ENCODE measurements around the gene AGAP9. TPM values are rescaled to one million over a fixed set of nuclear protein-coding genes. Genes with fewer than 3 reads are reported as not detected.
"Not testable (repeated sequence)": the region's sequence is repeated elsewhere in the genome, so short reads cannot be mapped to it uniquely, and the experiment has no call there.

Gene AGAP9
- total RNA-seq (1 to 10 TPM; 3.3 to 4.6 (median 4.0) TPM), polyA plus RNA-seq (4.9 TPM)
- long read RNA-seq, donor 1, result 0 reads
- long read RNA-seq, donor 2, partial matches to known transcripts, result 0 of 1 reads
- long read RNA-seq, donor 2, other reads (novel, unspliced or antisense), result 1 of 1 reads
- long read RNA-seq, donor 3, partial matches to known transcripts, result 2 of 2 reads
- long read RNA-seq, donor 3, other reads (novel, unspliced or antisense), result 0 of 2 reads
- long read RNA-seq, donor 4, result 0 reads

DNA sequence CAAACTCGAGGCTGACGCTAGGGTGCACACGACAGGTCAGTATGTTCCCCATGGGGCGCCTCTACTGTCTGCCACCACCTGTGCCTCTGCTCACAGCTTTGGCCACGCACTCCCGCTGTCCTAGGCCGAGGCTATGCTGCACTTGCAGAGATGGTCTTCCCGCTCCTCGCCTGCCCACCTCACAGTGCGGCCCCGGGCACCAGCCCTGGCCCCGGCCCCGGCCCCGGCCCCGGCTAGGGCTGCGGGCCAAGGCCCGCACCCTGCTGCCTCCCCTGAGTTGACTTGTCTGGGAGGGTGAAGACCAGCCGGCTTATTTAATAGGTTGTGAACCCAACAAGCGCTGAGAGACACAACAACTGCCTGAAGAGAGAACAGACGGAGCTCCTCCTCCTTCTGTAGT lies at the start of gene AGAP9:
Gene AGAP9 (minus strand): TSS at position 164 of the 400 bp plus-strand sequence. CDS start 112 bp downstream, at position 52.
- H3K4me3 ChIP-seq (ENCODE audit: low read length); H3K4me1 ChIP-seq (ENCODE audit: control insufficient read depth, insufficient read depth, low read length); H3K9me3 ChIP-seq (ENCODE audit: control insufficient read depth, low read length); DNase-seq; H3K27ac ChIP-seq (ENCODE audit: low read length); ATAC-seq; intact Hi-C loops (cut with DNase I); H3K27me3 ChIP-seq (ENCODE audit: control insufficient read depth, insufficient read depth): not testable (repeated sequence)
- WGBS, result no CpG with 5 or more reads among the region's 20 CpGs

DNA sequence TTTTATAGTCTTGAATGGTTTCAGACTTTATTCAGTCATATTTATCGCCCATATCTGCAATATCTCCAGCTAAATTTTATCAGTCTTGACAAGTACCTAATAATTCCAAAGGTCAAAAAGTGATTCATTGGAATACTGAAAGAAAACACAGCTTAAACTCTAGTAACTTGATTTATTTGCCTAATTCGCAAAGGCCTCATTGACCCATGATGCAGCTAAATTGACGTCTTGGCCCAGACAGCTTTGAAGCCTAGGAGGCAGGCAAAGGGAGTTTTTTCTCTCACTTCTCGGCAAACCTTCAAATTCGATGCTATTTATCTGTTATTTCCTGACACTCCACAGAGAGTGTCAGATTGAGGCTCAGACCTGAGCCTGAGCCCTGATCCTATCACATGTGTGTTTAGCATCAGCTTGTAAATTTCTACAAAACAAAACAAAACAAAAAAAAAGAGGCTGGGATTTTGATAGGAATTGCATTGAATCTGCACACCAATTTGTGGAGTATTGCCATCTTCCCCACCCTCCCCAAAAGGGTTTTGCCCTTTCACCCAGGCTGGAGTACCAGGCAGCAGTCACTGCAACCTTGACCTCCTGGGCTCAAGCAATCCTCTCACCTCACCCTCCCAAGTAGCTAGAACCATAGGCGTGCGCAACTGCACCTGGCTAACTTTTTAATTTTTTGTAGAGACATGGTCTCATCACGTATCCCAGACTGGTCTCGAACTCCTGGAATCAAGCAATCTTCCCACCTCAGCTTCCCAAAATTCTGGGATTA lies 47.9 kb upstream of the AGAP9 start:
- H3K4me3 ChIP-seq (ENCODE audit: low read length); ATAC-seq; H3K27ac ChIP-seq (ENCODE audit: low read length); H3K9me3 ChIP-seq (ENCODE audit: control insufficient read depth, low read length); DNase-seq; H3K27me3 ChIP-seq (ENCODE audit: control insufficient read depth, insufficient read depth); intact Hi-C loops (cut with DNase I); H3K4me1 ChIP-seq (ENCODE audit: control insufficient read depth, insufficient read depth, low read length): not testable (repeated sequence)
- WGBS, result 84% methylated on average over 7 of the region's 9 CpGs

DNA sequence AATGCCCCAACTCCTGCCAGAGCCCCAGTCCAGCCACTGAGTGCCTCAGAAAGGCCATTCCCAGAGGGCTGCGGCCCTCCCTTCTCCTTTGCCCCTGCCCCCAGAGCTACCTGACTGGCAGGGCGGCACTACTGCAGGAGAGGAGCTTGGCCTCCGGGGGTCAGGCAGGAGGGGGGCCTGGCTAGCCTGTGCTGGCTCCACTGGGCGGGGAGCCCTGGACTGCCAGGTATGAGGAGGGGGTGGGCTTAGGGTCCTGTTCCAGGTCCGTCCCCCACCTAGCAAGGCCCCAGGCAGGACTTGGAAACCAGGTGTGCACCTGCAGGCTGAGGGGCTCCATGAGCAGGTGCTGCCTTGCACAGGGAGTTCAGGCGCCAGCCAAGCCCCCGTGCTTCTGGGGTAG lies 43.3 kb upstream of the AGAP9 start:
- H3K4me3 ChIP-seq (ENCODE audit: low read length); H3K27ac ChIP-seq (ENCODE audit: low read length); DNase-seq; H3K9me3 ChIP-seq (ENCODE audit: control insufficient read depth, low read length); H3K4me1 ChIP-seq (ENCODE audit: control insufficient read depth, insufficient read depth, low read length); H3K27me3 ChIP-seq (ENCODE audit: control insufficient read depth, insufficient read depth); intact Hi-C loops (cut with DNase I): not testable (repeated sequence)
- WGBS, result 90% methylated on average over 2 of the region's 7 CpGs
- peak in 1 of 2 donors; percentile 35 for ATAC-seq

DNA sequence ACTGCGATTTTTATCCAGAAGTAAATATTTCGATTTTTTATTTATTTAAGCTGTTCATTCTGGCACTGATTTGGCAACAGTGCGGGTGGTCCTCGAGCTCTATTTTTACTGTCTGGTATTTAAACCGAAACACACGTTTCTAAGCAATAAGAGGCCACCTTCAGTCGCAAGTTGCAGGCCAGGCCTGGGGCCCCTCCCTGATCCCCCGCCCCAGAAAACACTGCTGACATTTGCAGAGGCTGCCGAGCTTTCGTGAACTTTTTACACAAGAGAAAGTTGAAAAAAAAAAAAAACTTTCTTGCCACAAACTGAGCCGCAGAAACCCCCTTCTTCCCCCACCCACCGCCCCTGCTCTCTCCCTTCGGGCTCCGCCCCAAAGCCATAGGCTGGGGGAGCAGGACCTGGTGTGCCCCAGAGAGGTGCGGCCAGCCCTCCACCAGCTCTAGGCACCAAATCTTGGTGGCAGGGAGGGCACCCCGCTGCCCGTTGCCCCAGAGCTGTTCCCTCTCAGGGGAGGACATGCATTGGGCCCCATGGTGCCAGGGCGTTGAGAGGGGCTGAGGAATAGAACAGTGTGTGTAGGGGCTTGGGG lies 42.8 kb upstream of the AGAP9 start:
- DNase-seq; H3K27ac ChIP-seq (ENCODE audit: low read length); H3K27me3 ChIP-seq (ENCODE audit: control insufficient read depth, insufficient read depth); H3K4me3 ChIP-seq (ENCODE audit: low read length); H3K9me3 ChIP-seq (ENCODE audit: control insufficient read depth, low read length); H3K4me1 ChIP-seq (ENCODE audit: control insufficient read depth, insufficient read depth, low read length); intact Hi-C loops (cut with DNase I): not testable (repeated sequence)
- 79% methylated on average over 14 of the region's 18 CpGs for WGBS
- ATAC-seq, result peak in 1 of 2 donors; percentile 9

DNA sequence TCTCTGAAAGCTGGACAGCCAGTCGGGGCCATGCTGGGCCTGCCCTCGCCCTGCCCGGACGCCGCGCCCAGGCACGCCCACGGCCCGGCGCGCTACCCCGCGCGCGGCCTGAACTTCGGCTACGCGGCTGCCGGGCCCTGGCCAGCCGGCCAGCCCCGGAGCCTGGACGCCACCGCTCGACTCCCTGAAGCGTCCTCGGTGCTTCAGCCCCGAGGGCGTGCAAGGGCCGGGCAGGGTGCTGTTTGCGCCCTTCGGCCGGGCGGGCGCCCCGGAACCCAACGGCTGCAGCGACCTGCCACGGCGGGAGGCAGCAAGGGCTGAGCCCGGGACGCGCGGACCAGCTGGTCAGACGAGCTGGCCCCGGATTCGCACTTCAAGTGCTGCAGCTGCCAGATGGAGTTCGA lies 42.1 kb upstream of the AGAP9 start:
- WGBS, result 75% methylated on average over 47 of the region's 47 CpGs
- H3K9me3 ChIP-seq (ENCODE audit: control insufficient read depth, low read length); H3K27me3 ChIP-seq (ENCODE audit: control insufficient read depth, insufficient read depth); intact Hi-C loops (cut with DNase I); H3K4me3 ChIP-seq (ENCODE audit: low read length); H3K4me1 ChIP-seq (ENCODE audit: control insufficient read depth, insufficient read depth, low read length); H3K27ac ChIP-seq (ENCODE audit: low read length): not testable (repeated sequence)
- DNase-seq (peak in 2 of 3 donors; percentile 35 to 50), ATAC-seq (peak in 1 of 2 donors; percentile 52)

DNA sequence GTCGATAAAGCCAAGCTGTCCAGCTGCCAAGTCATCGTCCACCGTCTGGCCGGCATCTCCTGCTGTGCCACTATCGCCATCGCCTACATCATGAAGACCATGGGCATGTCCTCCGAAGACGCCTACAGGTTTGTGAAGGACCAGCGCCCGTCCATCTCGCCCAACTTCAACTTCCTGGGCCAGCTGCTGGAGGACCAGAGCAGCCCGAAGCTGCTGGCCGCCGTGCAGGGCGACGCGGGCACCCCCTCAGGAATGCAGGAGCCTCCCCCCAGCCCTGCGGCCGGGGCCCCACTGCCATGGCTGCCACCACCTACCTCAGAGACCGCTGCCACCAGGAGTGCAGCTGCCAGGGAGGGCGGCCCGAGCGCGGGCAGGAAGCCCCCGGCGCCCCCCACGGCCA lies 41.5 kb upstream of the AGAP9 start:
- H3K27ac ChIP-seq (ENCODE audit: low read length); H3K9me3 ChIP-seq (ENCODE audit: control insufficient read depth, low read length); ATAC-seq; H3K27me3 ChIP-seq (ENCODE audit: control insufficient read depth, insufficient read depth); intact Hi-C loops (cut with DNase I); H3K4me1 ChIP-seq (ENCODE audit: control insufficient read depth, insufficient read depth, low read length); H3K4me3 ChIP-seq (ENCODE audit: low read length): not testable (repeated sequence)
- DNase-seq, result peak in 1 of 3 donors; percentile 34
- 97% methylated on average over 17 of the region's 27 CpGs for WGBS

DNA sequence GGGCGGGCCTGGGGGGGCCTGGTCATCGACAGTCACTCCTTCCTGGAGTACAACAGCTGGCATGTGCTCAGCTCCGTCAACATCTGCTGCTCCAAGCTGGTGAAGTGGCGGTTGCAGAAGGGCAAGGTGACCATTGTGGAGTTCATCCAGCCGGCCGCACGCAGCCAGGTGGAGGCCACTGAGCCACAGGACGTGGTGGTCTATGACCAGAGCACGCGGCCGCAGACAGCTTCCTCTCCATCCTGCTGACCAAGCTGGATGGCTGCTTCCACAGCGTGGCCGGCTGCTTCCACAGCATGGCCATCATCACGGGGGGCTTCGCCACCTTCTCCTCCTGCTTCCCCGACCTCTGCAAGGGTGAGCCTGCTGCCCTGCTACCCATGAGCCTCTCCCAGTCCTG lies 40.9 kb upstream of the AGAP9 start:
- H3K27me3 ChIP-seq (ENCODE audit: control insufficient read depth, insufficient read depth); DNase-seq; intact Hi-C loops (cut with DNase I); H3K4me3 ChIP-seq (ENCODE audit: low read length); H3K4me1 ChIP-seq (ENCODE audit: control insufficient read depth, insufficient read depth, low read length); H3K27ac ChIP-seq (ENCODE audit: low read length); H3K9me3 ChIP-seq (ENCODE audit: control insufficient read depth, low read length); ATAC-seq: not testable (repeated sequence)
- 93% methylated on average over 7 of the region's 16 CpGs for WGBS

DNA sequence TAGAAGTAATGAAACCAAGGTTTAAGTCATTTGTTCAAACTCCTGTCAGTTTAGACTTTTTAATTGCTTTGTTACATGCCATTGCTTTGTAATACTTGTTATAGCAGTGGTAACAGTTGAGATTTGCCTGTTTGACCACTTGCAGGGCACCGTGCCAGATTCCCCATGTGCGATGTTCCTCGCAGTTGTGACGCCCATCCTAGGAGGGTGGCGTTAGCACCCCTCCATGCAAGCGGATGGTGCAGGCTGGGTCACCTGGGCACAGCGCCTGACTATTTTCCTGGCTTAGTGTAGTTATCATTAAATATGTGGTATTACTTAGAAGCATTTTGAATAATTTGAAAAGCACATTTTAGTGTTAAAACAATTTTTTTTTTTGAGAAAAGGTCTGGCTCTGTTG lies 37.0 kb upstream of the AGAP9 start:
- DNase-seq, result peak in 1 of 3 donors; percentile 25
- H3K27me3 ChIP-seq (ENCODE audit: control insufficient read depth, insufficient read depth); H3K4me1 ChIP-seq (ENCODE audit: control insufficient read depth, insufficient read depth, low read length); H3K9me3 ChIP-seq (ENCODE audit: control insufficient read depth, low read length); H3K4me3 ChIP-seq (ENCODE audit: low read length); intact Hi-C loops (cut with DNase I); H3K27ac ChIP-seq (ENCODE audit: low read length): not testable (repeated sequence)
- 65% methylated on average over 7 of the region's 7 CpGs for WGBS
- peak in 1 of 2 donors; percentile 28 for ATAC-seq

DNA sequence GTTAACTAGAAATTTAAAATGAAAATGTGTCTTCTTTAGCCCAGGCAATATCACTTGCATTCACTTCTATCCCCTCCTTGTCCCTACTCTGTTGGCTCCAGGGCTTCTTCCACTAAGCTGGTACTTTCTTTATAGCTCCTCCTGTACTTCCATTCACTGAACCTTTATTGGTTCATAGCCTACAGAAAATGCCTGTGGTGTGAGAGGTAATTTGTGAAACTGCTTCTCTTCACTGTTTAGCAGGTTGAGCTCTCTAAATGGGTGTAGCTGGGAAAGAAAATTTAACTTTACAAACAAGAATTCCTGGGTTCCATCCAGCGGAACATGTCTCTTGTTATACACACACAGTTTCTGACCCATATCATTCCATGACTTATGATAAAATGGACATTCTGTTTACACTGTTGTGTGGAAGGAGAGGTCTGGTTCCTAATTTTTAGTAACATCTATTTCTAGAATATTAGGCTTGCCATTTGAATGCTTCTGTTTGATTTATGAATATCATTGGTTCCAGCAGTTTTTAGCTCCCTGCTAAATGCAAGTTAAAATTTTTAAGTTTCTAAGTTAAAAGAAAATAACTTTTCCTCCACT lies 36.4 kb upstream of the AGAP9 start:
- ATAC-seq; intact Hi-C loops (cut with DNase I); DNase-seq; H3K4me1 ChIP-seq (ENCODE audit: control insufficient read depth, insufficient read depth, low read length); H3K27me3 ChIP-seq (ENCODE audit: control insufficient read depth, insufficient read depth); H3K4me3 ChIP-seq (ENCODE audit: low read length); H3K9me3 ChIP-seq (ENCODE audit: control insufficient read depth, low read length); H3K27ac ChIP-seq (ENCODE audit: low read length): not testable (repeated sequence)
- 93% methylated on average over 1 of the region's 1 CpG for WGBS

DNA sequence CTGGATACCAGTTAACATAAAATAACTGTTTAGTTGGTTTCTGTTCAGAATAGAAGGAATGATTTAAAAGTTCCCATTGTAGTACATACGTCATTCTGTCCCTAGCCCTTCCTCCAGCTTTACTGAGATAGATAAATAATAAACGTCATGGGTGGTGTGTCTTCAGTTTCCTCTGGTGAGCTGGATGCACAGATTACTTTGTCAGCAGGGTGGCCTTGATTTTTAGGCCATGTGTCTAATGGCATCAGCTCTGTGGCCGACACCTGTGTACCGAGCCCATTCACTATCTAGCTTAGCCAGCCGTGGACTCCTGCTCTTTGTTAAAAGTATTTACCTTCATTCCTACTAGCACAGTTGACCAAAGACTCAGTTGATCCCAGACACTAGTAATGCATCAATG lies 34.7 kb upstream of the AGAP9 start:
- H3K4me1 ChIP-seq (ENCODE audit: control insufficient read depth, insufficient read depth, low read length); ATAC-seq; intact Hi-C loops (cut with DNase I); H3K9me3 ChIP-seq (ENCODE audit: control insufficient read depth, low read length); H3K4me3 ChIP-seq (ENCODE audit: low read length); DNase-seq; H3K27ac ChIP-seq (ENCODE audit: low read length); H3K27me3 ChIP-seq (ENCODE audit: control insufficient read depth, insufficient read depth): not testable (repeated sequence)
- 69% methylated on average over 5 of the region's 5 CpGs for WGBS

DNA sequence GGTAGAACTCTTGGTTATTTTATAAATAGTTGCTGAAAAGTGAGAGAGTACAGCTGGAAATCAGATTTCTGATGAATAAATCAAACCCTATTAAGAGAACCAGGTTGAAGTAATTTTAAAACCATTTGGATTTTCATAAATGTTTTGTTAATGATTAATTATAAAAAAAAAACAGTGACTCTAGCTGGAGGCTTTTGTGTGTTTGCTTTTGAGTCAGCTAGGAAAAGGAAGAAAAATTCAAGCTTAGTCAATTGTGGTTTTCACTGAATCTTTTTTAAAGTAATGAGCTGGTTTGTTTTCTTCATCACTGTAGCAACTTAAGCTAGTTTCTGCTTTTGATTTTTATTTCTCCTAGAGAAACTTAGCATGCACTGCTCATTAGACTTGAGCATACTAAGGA lies 34.2 kb upstream of the AGAP9 start:
- intact Hi-C loops (cut with DNase I); ATAC-seq; DNase-seq; H3K27ac ChIP-seq (ENCODE audit: low read length); H3K9me3 ChIP-seq (ENCODE audit: control insufficient read depth, low read length); H3K27me3 ChIP-seq (ENCODE audit: control insufficient read depth, insufficient read depth); H3K4me1 ChIP-seq (ENCODE audit: control insufficient read depth, insufficient read depth, low read length); H3K4me3 ChIP-seq (ENCODE audit: low read length): not testable (repeated sequence)
